GM12892 (cell line): ENCODE results near the gene TOMM40.

Experiments used
- POLR2A ChIP-seq: IDR thresholded peaks from 2 replicates; pipeline ENCODE4 v1.6.1; 2011; ENCODE audit warnings: low read depth, low read length, control low read depth
- POLR2AphosphoS5 ChIP-seq: IDR thresholded peaks from 2 replicates; pipeline ENCODE4 v1.6.1; 2011; ENCODE audit warnings: low read depth, low read length, control low read depth
- TAF1 ChIP-seq: IDR thresholded peaks from 2 replicates; pipeline ENCODE4 v1.6.1; 2011; ENCODE audit warnings: low read depth, mild to moderate bottlenecking, control low read depth, low read length, borderline replicate concordance

DNA sequence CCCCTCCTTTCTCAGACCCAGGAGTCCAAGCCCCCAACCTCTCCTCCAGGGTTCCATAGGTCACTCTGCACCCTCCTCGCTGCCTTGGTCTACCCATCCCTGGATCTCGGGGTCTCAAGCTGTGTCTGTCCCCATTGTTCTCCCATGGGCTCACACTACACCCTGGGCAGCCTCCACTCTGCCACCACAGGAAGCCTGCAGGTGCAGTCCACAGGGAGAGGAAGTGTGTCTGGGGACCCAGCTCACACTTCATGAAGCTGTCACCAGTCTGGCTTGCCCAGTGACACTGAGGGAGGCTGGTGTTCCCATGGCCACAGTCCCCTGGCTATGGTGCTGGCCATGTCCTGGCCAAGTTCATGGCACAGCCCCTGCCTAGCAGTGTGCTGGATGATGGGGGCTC is 39.6 kb upstream of the TOMM40 start:
- TF ChIP-seq POLR2AphosphoS5 (no peak), POLR2A (no peak), TAF1 (no peak)
